HG03378 (cell line): ENCODE data around the gene UBASH3B.
"Not testable (repeated sequence)": the region's sequence is repeated elsewhere in the genome, so short reads cannot be mapped to it uniquely, and the experiment has no call there.

Experiments
- ATAC-seq: cut with Tn5 transposase; IDR thresholded peaks from one replicate; pipeline ENCODE4 v1.9.1; 2021; ENCODE audit warnings: mild to moderate bottlenecking, moderate library complexity; ENCODE audit not compliant: unreplicated experiment

The UBASH3B gene

DNA sequence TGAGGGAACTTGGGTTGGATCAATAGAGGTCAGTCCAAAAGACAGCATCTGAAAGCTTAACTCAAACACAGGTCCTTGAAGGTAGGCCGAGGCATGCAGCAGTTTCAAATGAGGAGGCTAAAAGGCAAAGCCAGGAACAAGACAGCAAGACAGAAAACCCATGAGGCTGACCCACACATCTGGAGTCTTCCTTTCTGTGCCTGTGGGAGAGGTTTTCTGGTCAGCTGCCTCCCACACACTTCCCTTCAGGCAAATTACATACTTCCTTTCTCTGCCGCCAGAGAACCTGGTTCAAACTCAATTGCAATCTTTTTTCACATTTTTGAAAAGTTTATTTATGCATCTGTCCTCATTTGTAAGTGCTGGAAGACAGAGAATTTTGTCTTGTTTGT lies 153.0 kb downstream of the UBASH3B start:
- ATAC-seq: peak; percentile 79

DNA sequence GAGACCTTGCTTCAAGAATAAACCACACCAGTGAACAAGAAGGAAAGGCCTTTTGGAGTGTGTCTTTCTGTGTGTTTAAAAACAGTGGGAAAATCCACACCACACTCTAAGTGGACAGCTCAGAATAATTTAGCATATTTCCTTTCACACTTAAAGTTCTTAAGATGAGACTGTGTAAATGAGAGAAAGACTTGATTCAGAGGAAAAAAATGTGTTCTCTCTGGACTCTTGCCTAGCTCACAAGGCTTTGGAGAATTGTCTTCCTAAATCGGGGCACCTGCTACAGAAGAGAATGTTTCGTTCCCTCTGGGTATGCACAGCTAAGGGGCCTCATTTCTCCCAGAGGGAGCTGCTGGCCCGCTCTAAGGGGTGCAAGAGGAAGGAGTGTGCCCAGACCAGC lies 154.3 kb downstream of the UBASH3B start:
- no peak for ATAC-seq

DNA sequence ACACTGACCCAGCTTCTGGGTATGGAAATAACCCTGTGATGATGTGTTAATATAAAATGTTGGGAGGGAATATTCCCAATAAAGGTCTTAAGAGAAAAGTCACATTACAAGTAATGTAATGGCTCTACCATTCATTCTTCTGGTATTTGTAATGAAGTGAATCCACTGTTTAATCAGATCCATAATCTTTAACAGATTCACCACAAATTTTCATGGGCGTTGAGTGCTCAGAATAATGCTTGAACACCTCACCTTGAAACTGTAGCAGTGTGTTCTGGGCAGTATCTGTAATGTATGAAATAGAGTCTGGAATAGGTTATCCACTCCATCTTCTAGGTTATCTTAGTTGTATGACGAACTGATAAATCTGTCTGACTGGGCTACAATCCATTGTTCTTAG lies 156.2 kb downstream of the UBASH3B start:
- ATAC-seq: no peak

DNA sequence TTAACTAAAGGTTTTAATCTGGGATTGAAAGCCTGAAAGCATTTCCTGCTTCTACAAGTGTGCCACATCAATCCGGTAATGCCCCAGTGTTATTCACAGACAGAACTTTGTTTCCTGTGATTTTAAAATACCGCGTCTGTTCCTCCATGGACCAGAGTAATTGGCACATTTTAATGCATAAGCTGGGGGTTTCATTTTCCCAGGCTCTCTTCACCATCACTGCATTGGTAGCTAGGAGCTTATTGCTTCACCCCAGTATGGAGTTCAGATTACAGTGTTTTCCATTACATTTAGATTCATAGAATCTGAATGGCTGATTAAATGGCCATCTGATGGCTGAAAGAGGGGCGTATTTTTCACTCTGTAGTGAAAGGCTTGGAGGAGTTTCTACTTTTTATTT lies 157.1 kb downstream of the UBASH3B start:
- no peak for ATAC-seq

DNA sequence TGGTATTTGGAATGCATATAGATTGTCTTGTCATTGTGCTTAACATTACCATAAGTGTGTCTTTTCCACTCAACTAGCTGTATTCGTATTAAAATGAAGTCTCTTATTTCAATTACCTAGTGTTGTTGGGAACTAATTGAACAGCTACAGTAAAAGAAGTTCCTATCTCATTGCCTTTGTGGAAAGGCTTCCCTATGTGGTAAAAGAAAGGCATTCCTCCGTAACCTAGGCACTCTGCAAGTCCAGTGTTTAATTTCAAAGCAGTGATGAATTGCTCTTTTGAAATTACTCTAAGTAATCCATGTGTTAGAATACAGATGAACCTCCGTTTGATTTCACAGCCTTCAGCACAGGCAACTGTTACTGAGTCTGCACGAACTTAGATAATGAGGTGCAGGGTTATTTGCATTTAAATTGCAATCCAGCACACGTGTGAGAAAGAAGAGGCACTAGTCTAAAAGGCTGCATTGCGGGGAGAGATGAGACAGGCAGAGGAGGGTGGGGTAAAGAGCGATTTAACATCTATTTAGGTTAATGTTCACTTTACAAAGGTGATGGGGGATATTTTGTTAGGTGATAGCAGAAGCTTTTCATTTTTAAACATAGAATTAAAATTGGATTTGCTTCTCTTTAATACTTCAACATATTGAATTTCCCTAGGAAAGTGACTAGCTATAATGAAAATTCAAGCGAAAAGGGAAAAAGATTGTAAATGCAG lies 157.8 kb downstream of the UBASH3B start:
- no peak for ATAC-seq

DNA sequence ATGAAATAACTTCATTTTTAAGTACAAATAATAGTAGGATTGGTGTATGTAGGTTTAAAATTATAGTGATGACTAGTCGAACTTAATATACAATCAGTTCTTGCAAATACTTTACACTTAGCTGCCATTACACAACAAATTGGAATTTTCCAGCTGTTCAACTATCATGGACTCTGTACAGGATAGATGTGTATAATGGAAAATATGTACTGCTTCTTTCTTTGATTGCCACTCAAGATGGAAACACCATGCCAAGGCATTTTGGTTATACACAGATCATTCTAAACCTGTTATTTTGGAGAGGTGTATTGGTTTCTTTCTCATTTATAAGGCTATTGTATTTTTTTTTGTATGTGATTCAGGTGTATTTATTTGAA lies 158.4 kb downstream of the UBASH3B start:
- ATAC-seq: no peak

DNA sequence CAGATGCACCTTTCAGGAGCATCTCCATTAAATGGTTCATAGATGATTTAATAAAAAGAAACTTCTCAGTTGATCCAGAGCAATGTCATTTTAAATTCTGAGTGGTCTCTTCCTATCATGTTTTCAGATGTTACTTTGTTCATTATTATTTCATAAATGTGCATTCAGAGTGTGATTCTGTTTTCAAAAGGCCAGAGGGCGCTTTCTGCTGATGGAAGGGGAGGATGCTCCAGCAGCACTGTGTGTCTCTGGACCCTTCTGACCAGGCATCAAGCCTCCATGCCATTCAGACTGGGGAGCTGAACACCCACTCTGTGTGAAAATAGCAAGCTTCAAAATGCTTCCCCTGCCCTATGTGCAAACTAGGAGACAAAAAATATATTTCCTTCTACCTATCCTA lies 158.9 kb downstream of the UBASH3B start:
- ATAC-seq: no peak

DNA sequence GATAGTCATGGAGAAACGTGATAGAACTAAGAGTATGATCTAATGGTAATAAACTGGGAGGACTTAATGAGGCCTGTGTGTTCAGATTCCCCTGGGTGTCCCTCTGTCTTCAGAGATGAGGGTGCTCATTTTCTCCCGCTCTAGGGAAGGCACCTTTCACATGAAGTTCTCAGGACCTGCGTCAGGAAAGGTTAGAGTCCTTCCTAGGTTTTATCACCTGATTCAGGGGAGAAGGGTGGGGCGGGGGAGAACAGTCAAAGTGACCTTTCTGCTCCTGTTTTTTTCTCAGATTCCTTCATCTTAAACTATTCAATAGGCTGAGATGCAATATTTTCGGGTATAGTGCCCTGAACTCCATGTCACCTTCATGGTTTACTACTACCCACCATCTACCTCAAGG lies 160.4 kb downstream of the UBASH3B start:
- ATAC-seq: no peak

DNA sequence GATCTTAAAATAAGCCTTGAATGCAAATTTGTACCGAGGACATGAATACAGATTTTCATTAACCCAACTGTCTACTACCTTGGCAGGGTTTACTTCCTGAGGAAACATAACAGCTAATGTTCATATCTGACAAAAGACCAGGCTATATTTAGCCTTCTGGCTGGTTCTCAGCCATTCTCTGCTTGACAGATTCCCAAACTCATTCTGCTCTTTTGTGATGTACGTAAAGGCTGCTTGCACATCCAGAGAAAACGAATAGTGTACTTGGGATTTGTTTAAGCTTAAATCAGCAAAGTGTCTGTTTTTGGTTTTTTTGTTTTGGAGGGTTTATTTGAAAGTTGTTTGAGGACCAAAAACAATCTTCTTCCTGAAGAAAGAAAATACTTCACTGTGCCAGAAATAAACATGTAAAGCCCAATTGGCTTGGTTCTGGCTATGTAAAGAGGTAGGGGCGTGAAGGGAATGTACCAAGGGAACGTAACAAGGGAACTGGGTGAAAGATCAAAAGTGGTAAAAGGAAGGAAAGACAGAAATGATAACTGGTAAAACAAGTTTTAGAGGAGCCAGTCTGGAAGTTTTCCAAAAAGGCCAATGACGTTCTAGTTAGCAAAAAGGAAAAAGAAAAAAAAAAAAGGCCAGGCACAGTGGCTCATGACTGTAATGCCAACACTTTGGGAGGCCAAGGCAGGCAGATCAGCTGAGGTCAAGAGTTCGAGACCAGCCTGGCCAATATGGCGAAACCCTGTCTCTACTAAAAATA lies 161.4 kb downstream of the UBASH3B start:
- ATAC-seq: no peak

DNA sequence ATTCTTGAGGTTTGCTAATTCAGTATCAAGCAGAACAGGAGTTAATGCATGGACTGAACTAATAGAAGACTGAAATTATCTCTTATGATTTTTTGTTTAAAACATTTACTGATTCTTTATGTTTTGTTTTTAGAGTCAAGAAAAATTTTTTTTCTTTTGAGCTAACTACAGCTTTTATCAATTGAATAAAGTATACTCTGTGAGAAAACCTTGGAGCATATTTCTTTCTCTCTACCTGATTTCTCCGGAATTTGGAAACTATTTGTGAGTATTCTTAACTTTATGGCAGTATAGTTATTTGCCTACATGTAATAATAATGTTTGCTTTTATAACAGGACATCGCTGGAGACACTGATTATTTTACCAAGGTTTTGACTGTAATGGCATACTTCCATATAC lies 164.6 kb downstream of the UBASH3B start:
- no peak for ATAC-seq

DNA sequence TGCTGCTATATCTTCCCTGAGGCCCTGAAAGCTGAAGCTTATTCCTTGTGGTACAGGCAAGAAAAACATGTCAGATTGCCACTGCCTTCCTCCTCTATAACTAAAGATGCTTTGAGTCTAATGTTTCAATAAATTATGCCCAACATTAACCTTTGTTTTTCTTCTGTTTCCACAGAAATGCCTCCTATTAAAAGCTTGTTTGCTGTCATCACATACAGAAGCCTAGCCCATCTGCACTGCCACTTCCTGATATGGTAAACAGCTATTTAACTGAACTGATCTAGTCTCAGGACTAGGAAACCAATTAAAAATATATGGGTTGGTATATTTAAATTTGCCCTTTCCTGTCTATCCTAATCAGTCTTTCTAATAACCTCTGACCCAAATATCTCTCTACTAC lies 165.6 kb downstream of the UBASH3B start:
- ATAC-seq: no peak

DNA sequence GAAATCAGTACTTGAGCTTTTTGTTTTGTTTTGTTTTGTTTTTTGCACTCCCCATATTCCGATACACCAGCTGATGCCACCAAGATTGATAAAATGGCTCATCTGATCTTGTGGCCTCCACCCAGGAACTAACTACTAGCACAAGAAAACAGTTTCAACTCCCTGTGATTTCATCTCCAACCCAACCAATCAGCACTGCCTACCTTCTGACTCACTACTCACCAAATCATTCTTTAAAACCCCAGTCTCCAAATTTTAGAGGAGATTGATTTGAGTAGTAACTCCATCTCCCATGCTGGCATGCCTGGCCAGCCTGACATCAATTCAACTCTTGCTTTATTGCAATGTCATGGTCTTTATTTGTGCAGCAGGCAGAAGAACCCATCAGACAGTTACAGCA lies 166.7 kb downstream of the UBASH3B start:
- ATAC-seq: no peak

DNA sequence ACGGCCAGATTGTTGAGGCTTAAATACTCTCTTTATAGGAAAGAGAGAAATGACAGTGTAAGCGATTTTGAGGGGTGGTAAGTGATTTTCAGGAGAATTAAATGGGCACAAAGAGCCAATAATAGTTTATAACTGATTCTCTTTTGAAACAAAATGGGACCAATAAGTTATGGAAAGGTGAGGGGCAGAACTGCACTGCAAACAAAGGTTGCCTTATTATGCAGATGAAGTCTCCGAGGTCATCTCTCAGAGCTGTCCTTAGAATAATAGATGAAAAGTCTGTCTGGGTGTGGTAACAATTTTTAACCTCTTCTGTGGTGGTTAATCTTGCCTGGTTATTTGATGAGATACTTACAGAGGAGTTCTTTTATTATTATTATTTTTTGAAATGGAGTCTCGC lies 168.0 kb downstream of the UBASH3B start:
- no peak for ATAC-seq

DNA sequence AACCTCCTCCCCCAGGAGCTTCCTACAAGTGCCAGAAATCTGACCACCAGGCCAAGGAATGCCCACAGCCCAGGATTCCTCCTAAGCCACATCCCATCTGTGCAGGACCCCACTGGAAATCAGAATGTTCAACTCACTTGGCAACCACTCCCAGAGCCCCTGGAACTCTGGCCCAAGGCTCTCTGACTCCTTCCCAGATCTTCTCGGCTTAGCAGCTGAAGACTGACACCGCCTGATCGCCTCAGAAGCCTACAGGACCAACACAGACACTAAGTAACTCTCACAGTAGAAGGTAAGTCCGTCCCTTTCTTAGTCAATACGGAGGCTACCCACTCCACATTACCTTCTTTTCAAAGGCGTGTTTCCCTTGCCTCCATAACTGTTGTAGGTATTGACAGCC lies 173.8 kb downstream of the UBASH3B start:
- ATAC-seq: not testable (repeated sequence)

DNA sequence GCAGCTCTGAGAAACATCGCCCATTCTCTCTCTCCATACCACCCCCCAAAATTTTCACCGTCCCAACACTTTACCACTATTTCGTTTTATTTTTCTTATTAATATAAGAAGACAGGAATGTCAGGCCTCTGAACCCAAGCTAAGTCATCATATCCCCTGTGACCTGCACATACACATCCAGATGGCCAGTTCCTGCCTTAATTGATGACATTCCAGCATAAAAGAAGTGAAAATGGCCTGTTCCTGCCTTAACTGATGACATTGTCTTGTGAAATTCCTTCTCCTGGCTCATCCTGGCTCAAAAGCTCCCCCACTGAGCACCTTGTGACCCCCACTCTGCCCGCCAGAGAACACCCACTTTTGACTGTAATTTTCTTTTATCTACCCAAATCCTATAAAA lies 176.8 kb downstream of the UBASH3B start:
- ATAC-seq: not testable (repeated sequence)

DNA sequence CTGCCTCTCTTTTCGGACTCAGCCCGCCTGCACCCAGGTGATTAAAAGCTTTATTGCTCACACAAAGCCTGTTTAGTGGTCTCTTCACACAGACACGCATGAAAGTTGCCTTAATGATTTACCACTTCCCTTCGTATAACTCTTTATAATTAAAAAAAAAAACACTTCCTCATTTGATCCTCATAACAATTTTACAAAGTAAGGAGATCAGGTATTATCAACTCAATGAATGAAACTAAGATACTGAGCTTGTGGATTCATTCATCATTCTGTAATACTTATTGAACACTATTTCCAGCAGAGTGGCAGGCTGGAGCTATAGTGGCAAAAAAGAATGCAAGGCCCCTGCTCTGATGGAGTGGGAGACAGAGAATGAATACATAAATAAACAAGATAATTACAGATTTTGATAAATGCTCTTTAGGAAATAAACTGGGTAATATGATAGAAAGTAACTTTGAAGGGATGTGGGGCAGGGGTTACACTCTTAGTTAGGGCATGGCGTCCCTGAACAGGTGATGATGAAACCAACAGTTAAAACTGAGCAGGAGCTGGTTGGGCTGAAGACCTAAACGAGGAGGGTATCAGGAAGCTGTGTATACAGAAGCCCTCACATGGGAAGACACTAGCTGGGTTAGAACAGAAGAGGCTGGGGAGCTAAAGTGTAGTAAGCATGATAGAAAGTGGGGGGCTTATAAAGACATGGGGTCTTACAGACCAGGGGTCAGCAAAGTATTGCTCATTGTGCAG lies 177.4 kb downstream of the UBASH3B start:
- ATAC-seq: no peak

DNA sequence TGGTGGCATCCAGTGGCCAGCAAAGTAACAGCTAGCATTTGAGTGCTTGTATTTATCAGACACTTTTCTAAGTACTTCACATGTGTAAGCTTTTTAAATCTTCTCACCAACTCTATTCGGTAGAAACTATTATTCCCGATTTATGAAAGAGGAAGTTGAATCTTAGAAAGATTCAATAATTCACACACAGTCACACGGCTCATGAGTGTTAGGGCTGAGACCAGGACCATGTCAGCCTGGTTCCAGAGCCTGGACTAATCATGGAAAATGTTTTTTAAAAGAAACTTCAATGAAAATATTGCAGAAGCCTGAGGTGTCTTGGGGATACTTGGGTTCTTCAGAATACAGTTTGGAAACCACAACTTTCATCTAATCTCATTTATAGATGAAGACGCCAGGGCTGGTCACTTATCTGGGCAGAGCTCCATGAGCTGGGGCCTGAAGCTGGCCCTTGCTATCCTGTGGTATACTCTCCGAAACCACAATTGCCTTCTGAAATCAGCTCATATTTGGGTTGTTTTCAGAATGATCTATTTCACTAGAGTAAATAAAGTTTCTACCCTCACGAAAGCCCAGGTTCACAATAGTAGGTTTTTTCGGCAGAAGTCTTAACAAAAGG lies 178.4 kb downstream of the UBASH3B start:
- no peak for ATAC-seq

DNA sequence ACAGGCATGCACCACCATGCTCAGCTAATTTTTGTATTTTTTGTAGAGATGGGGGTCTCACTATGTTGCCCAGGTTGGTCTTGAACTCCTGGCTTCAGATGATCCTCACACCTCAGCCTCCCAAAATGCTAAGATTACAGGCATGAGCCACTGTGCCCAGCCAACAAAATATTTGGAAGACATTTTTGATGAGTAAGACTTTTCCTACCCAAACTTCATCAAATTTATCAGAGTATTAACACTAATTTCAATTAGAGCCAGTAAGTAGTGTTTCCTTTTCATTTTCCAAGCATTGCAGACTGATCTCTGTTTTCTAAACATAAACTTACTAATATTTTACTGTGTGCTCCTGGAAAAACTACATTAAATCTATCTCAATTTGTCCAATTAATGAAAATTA lies 181.4 kb downstream of the UBASH3B start:
- no peak for ATAC-seq

DNA sequence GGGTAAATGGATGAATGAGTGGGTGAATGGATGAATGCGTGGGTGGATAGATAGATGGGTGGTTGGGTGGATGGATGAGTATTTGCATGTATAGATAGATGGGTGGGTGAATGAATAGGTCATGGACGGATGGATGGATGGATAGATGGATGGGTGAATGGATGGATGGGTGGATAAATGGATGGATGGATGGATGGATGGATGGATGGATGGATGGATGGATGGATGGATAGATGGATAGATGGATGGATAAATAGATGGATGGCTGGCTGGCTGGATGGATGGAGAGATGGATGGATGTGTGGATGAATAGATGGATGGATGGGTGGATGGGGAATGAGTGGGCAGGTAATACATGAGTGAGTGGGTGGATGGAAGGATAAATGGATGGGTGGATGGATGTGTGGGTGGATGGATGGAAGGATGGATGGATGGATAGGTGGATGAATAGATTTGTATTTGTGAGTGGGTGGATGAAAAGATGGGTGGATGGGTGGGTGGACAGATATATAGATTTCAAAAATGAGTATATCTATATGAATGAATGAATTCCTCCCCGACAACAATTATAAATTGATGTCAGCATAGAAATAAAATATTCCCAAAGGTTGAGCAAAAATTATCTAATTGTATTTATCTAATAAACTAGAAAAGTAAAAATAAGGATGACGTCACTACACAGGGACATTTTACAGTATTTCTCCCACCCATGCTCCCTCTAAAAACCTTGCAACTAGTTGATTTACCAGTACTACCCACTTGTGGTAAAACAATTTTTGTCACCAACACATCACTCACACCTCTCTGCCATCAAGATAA lies 182.2 kb downstream of the UBASH3B start:
- no peak for ATAC-seq

DNA sequence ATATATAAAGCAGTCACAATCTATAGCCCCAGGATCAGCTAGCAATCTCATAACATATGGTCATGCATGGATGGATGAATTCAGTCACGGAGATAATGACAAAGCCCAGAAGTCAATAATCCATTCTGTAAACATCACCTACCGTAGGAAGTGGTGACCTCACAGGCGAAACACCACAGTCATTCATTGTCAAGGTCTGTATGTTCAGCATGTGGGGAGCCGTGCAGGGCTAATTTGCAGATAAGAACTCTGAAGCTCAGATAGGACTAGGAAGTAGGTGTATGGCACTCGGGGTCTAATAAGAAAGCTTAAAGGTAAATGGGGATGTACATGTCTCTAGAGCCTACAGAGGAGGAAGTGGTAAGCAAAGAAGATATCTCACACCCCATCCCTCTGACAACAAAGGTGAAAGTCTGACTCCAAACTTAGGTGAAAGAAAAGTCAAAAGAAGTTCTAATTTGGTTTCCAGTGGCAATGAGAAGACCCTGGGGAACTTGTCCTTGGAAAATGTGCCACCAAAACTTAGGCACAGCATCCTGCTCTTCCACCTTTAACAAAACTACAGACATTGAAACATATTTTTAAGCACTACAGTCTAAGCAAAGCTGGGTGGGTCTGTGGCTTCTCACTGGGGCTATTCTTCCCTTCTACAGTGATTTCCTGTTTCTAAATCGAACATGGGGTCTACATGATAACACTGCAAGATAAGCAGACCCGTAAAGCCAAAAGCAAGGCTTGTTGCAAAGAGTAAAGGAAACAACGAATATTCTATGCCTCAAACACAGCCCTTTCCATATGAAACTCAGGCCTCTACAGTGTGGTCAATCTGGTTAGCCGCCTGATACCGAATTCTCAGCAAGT lies 188.0 kb downstream of the UBASH3B start:
- peak; percentile 67 for ATAC-seq
